ENCODE data around the gene IL18R1.
"Not testable (repeated sequence)": the region's sequence is repeated elsewhere in the genome, so short reads cannot be mapped to it uniquely, and the experiment has no call there.

The IL18R1 gene

GRCh38 chr2:102355526-102356380 lies at the start of gene IL18R1:
Gene IL18R1 (plus strand): TSS chr2:102355796. CDS start chr2:102362661, 6,865 bp downstream.
- peak; percentile 92 for DNase-seq (ENCODE audit: low read depth, low spot score)

- DNase-seq (ENCODE audit: low read depth, low spot score): no peak
Measured at GRCh38 chr2:102306125-102306524, 49.5 kb upstream of the IL18R1 start.

GRCh38 chr2:102310964-102311640 lies 44.5 kb upstream of the IL18R1 start, which contains the start of gene IL1RL1:
Gene IL1RL1 (plus strand): TSS chr2:102311563. CDS start chr2:102338265, 26,702 bp downstream.
- no peak for DNase-seq (ENCODE audit: low read depth, low spot score)

- DNase-seq (ENCODE audit: low read depth, low spot score): peak; percentile 36
Measured at GRCh38 chr2:102313025-102313424, 42.6 kb upstream of the IL18R1 start.

GRCh38 chr2:102313471-102313870 lies 42.1 kb upstream of the IL18R1 start:
- no peak for DNase-seq (ENCODE audit: low read depth, low spot score)

GRCh38 chr2:102313950-102314349 lies 41.6 kb upstream of the IL18R1 start:
- DNase-seq (ENCODE audit: low read depth, low spot score): no peak

GRCh38 chr2:102315921-102316320 lies 39.7 kb upstream of the IL18R1 start:
- DNase-seq (ENCODE audit: low read depth, low spot score): no peak

- DNase-seq (ENCODE audit: low read depth, low spot score): no peak
Measured at GRCh38 chr2:102317715-102318114, 37.9 kb upstream of the IL18R1 start.

GRCh38 chr2:102318437-102318836 lies 37.2 kb upstream of the IL18R1 start:
- no peak for DNase-seq (ENCODE audit: low read depth, low spot score)

GRCh38 chr2:102321941-102322719 lies 33.5 kb upstream of the IL18R1 start:
- peak; percentile 20 for DNase-seq (ENCODE audit: low read depth, low spot score)

GRCh38 chr2:102324914-102325313 lies 30.7 kb upstream of the IL18R1 start:
- not testable (repeated sequence) for DNase-seq (ENCODE audit: low read depth, low spot score)

- DNase-seq (ENCODE audit: low read depth, low spot score): no peak
Measured at GRCh38 chr2:102331311-102331980, 24.1 kb upstream of the IL18R1 start.

GRCh38 chr2:102334486-102334885 lies 21.1 kb upstream of the IL18R1 start:
- no peak for DNase-seq (ENCODE audit: low read depth, low spot score)

- no peak for DNase-seq (ENCODE audit: low read depth, low spot score)
Measured at GRCh38 chr2:102335871-102336366, 19.7 kb upstream of the IL18R1 start.

GRCh38 chr2:102336502-102336945 lies 19.1 kb upstream of the IL18R1 start:
- peak; percentile 13 for DNase-seq (ENCODE audit: low read depth, low spot score)

GRCh38 chr2:102337012-102337411 lies 18.6 kb upstream of the IL18R1 start:
- no peak for DNase-seq (ENCODE audit: low read depth, low spot score)

GRCh38 chr2:102337481-102338386 lies 17.9 kb upstream of the IL18R1 start:
- no peak for DNase-seq (ENCODE audit: low read depth, low spot score)

GRCh38 chr2:102340778-102341177 lies 14.8 kb upstream of the IL18R1 start:
- DNase-seq (ENCODE audit: low read depth, low spot score): no peak

- peak; percentile 50 for DNase-seq (ENCODE audit: low read depth, low spot score)
Measured at GRCh38 chr2:102342888-102343287, 12.7 kb upstream of the IL18R1 start.

GRCh38 chr2:102344397-102344796 lies 11.2 kb upstream of the IL18R1 start:
- DNase-seq (ENCODE audit: low read depth, low spot score): no peak
